Measurements from ENCODE around the gene DDX17. TPM values are rescaled to one million over a fixed set of nuclear protein-coding genes. Genes with fewer than 3 reads are reported as not detected.

DDX17 gene
- total RNA-seq, 2 experiments from 2014 or later = 353 to 358 TPM

DNA sequence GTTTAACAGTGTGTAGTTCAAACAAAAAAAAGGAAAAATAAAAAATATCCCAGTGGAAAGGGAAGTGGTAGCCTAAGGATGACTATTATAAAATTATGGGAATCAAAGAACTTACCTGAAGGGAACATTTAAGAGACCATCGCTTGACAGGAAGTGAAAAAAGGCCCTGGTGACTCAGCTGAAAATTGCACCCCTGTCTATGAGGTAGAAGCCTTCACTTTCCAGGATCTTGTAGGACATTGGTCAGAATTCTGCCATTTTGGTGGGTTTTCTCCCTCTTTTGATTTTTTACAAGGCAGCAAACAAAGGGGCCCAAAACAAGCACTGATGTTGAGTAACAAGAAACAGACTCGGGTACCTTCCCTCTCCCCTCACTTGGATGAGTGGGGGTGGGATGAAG, 15.6 kb downstream of the DDX17 start:
- Mint-ChIP-seq H3K4me3 (no peak overlapping the region), H3K36me3 (peaks cover 77% of the 10 kb centered on the region)
- POLR2A ChIA-PET = interaction anchor here (0.7 to 1.4 kb wide), 3 partner anchors 9 to 33 kb away, joined by 3 to 6 read pairs (median 5); no protein-coding TSS in a partner anchor

GRCh38 chr22:38489561-38490145, 16.5 kb downstream of the DDX17 start:
- intact Hi-C loops (cut with micrococcal nuclease) = loop anchor here (2.0 kb wide), 1 partner anchor 17 kb away; the partner anchor contains the start of gene DDX17
- no peak for DNase-seq
- Mint-ChIP-seq H3K27me3 (no peaks in the 10 kb centered on the region), H3K9me3 (no peaks in the 10 kb centered on the region), H3K4me3 (no peak overlapping the region), H3K36me3 (peaks cover 77% of the 10 kb centered on the region), H3K27ac (peak overlapping the region; percentile 63), H3K4me1 (ENCODE audit: low read depth) (peaks cover 54% of the 10 kb centered on the region)
- POLR2A ChIA-PET = interaction anchor here (0.6 to 1.4 kb wide), 3 partner anchors 8 to 302 kb away, joined by 4 to 6 read pairs (median 5); no protein-coding TSS in a partner anchor
- CTCF ChIA-PET = interaction anchor here (1.6 kb wide), 1 partner anchor 437 kb away, joined by 5 read pairs; no protein-coding TSS in a partner anchor

More for the DNA sequence above, 15.6 kb downstream of the DDX17 start:
- Mint-ChIP-seq H3K9me3 (no peaks in the 10 kb centered on the region), H3K4me1 (ENCODE audit: low read depth) (peaks cover 55% of the 10 kb centered on the region), H3K27ac (peak overlapping the region; percentile 79), H3K27me3 (no peaks in the 10 kb centered on the region)
- DNase-seq = no peak
- intact Hi-C loops (cut with micrococcal nuclease) = loop anchor here (2.0 kb wide), 1 partner anchor 16 kb away; the partner anchor contains the start of gene DDX17
- CTCF ChIA-PET = interaction anchor here (1.3 to 1.6 kb wide), 2 partner anchors 11 to 438 kb away, joined by 4 to 5 read pairs; no protein-coding TSS in a partner anchor

DNA sequence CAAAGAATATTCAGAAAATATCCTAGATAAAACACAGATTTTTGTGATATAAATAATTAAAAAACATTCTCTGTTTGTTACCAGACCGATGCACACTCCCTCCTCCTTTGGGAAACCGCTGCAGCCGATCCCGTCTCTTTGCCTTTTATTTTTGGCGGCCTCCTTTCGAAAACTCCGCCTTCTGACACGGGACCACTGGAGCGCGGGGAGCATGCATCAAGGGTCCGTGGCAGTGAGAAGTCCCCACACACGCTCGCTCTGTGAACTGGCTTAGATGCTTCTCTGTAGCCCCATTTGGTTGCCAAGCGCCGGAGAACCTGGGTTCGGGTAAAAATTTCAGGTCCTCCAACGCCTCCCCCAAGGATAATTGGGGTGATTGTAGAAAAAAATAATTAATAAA, 17.0 kb downstream of the DDX17 start:
- intact Hi-C loops (cut with micrococcal nuclease) = no loop called here
- Mint-ChIP-seq H3K4me1 (ENCODE audit: low read depth) (peaks cover 54% of the 10 kb centered on the region), H3K36me3 (peaks cover 76% of the 10 kb centered on the region), H3K9me3 (no peaks in the 10 kb centered on the region), H3K27me3 (no peaks in the 10 kb centered on the region), H3K27ac (no peak overlapping the region), H3K4me3 (no peak overlapping the region)
- DNase-seq = no peak
- POLR2A ChIA-PET = no interaction called here
- CTCF ChIA-PET = interaction anchor here (1.6 kb wide), 1 partner anchor 437 kb away, joined by 5 read pairs; no protein-coding TSS in a partner anchor

DNA sequence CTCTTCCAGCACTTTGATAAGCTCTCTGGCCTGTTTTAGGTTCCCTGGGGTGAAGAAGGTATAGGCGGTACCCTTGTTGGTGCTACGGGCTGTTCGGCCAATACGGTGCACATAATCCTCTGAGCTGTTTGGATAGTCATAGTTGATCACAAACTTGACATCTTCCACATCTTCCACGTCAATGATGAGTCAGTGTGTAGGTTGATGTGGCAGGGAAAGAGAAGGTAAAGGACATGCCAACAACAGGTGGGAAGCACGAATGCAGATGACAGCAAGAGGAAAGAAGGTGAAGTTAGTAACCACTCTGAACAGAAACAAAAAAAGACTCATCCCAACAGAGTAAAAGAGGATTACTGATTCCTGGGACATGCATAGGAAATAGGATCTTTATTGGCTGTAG, 18.2 kb downstream of the DDX17 start:
- peaks cover 55% of the 10 kb centered on the region for H3K4me1 Mint-ChIP-seq (ENCODE audit: low read depth)
- no peaks in the 10 kb centered on the region for H3K9me3 Mint-ChIP-seq
- intact Hi-C loops (cut with micrococcal nuclease) = no loop called here

DNA sequence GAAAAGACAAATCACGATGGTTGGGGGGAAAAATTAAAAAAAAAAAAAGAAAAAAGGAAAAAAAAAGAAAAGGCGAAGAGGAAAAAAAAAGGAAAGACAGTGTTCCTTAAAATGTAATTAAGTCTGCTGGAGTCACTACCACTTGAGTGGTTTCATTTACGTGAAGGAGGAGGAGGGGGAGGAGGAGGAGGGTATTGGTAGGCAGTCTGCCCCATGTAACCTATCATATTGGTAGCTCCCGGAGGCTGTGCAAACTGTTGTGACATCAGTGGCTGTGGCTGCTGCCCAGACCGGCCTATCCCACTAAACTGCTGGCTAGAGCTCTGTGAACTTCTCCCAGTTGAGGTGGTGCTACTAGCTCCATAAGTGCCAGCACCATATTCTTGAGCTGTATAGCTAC, 20.3 kb downstream of the DDX17 start:
- H3K27me3 Mint-ChIP-seq = no peaks in the 10 kb centered on the region
- no peak overlapping the region for H3K4me3 Mint-ChIP-seq
- ChIA-PET CTCF (no interaction called here), POLR2A (interaction anchor here (1.6 to 2.8 kb wide), 3 partner anchors 8 to 17 kb away, joined by 3 to 8 read pairs (median 5); no protein-coding TSS in a partner anchor)
- intact Hi-C loops (cut with micrococcal nuclease) = no loop called here
- H3K36me3 Mint-ChIP-seq = peaks cover 83% of the 10 kb centered on the region
- H3K9me3 Mint-ChIP-seq = no peaks in the 10 kb centered on the region
- peak overlapping the region; percentile 13 for H3K27ac Mint-ChIP-seq
- DNase-seq = no peak
- peaks cover 48% of the 10 kb centered on the region for H3K4me1 Mint-ChIP-seq (ENCODE audit: low read depth)

More for the DNA sequence above, 18.2 kb downstream of the DDX17 start:
- no peaks in the 10 kb centered on the region for H3K27me3 Mint-ChIP-seq
- ChIA-PET POLR2A (interaction anchor here (1.5 kb wide), 1 partner anchor 218 kb away, joined by 5 read pairs; the partner anchor contains the start of gene GTPBP1), CTCF (interaction anchor here (1.2 kb wide), 1 partner anchor 15 kb away, joined by 3 read pairs; no protein-coding TSS in a partner anchor)
- H3K4me3 Mint-ChIP-seq = no peak overlapping the region
- peak overlapping the region; percentile 68 for H3K27ac Mint-ChIP-seq
- DNase-seq = no peak
- H3K36me3 Mint-ChIP-seq = peaks cover 78% of the 10 kb centered on the region

DNA sequence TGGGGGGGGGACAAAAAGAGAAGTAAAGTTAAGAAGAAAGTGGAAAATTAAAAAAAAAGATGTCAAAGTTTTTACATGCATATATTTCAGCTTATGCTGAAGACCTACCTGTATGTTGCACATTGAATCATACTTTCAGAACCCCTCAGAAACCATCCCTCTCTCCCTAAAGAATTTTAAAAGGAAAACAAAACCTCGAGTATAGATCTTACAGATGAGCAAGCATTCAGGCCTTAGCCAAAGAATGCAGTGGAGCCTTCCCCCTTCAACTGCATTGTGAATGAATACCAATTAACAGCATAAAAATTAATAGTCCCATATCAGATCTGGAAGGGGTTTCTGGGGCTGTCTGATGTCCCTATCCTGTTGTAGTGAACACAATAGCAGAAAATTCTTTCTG, 21.9 kb downstream of the DDX17 start:
- Mint-ChIP-seq H3K27ac (peak overlapping the region; percentile 20), H3K36me3 (peaks cover 68% of the 10 kb centered on the region), H3K4me1 (ENCODE audit: low read depth) (peaks cover 34% of the 10 kb centered on the region), H3K9me3 (no peaks in the 10 kb centered on the region), H3K4me3 (no peak overlapping the region), H3K27me3 (no peaks in the 10 kb centered on the region)
- DNase-seq = no peak
- intact Hi-C loops (cut with micrococcal nuclease) = no loop called here
- CTCF ChIA-PET = no interaction called here
- POLR2A ChIA-PET = interaction anchor here (1.0 to 2.8 kb wide), 2 partner anchors 8 to 10 kb away, joined by 3 to 8 read pairs; no protein-coding TSS in a partner anchor

DNA sequence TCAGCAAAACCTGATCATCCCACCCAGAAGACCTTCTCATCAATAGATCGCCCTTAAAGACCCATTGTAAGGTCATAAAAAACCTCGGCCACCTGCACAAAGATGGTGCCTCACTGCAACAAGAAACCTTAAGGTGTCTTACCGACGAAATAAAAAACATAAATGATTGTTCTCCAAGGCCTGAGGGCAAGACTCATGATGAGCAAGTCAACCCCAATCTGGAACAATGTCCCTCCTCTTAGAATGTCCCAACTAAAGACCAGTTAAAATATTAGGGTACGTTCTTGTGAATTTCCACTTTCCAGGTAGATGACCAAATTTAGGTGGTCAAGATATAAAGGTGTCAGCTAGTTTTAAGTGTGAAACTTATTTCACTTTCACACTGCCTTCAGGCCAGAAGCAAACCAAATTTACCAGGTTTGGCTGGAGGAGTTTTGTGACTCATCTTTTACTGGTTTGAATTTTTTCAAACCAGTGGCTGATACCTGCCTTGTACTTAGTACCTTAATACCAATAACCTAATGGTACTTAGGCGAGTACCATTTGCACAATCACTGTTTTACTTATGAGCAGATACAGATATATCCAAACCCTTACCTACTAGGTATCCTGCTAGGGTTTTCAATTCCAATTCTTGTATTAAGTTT, 23.3 kb downstream of the DDX17 start:
- ChIA-PET CTCF (interaction anchor here (1.4 kb wide), 1 partner anchor 87 kb away, joined by 4 read pairs; the partner anchor contains the start of gene DMC1), POLR2A (no interaction called here)
- Mint-ChIP-seq H3K27ac (peak overlapping the region; percentile 20), H3K4me3 (no peak overlapping the region), H3K9me3 (no peaks in the 10 kb centered on the region), H3K27me3 (no peaks in the 10 kb centered on the region), H3K4me1 (ENCODE audit: low read depth) (peaks cover 25% of the 10 kb centered on the region), H3K36me3 (peaks cover 56% of the 10 kb centered on the region)
- DNase-seq = no peak
- intact Hi-C loops (cut with micrococcal nuclease) = no loop called here

- DNase-seq = no peak
- CTCF ChIA-PET = no interaction called here
- Mint-ChIP-seq H3K4me3 (no peak overlapping the region), H3K36me3 (peaks cover 52% of the 10 kb centered on the region), H3K27ac (no peak overlapping the region), H3K4me1 (ENCODE audit: low read depth) (peaks cover 24% of the 10 kb centered on the region), H3K9me3 (no peaks in the 10 kb centered on the region), H3K27me3 (no peaks in the 10 kb centered on the region)
- intact Hi-C loops (cut with micrococcal nuclease) = no loop called here
- POLR2A ChIA-PET = interaction anchor here (1.4 to 1.8 kb wide), 3 partner anchors 9 to 20 kb away, joined by 3 to 7 read pairs (median 6); partner anchors contain the start of gene KDELR3
These were observed 24.2 kb downstream of the DDX17 start for GRCh38 chr22:38481871-38482332.

DNA sequence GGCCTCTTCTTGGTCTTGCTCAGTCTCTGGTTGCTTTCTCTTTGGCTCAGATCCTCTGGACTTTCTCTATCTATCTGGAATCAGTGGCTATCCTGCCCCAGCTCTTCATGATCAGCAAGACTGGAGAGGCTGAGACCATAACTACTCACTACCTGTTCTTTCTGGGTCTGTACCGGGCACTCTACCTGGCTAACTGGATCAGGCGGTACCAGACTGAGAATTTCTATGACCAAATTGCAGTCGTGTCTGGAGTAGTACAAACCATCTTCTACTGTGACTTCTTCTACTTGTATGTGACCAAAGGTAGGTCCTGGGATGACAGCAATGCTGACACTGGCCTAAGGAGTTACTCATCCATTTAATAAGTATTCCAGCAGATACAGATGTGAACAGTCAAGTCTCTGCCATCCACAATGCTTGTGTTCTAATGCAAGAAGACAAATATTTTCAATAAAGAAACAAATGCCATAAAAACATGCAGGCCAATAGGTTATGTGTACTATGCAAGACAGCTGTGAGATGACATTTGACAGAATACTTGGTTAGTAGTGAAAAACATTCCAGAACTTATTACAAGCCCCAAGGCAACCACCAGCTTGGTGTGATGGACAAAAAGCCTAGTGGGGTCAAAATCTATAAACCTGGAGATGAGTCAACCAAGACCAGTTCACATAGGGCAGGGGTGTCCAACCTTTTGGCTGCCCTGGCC, 24.8 kb downstream of the DDX17 start:
- peaks cover 46% of the 10 kb centered on the region for H3K36me3 Mint-ChIP-seq
- H3K4me1 Mint-ChIP-seq (ENCODE audit: low read depth) = peaks cover 19% of the 10 kb centered on the region
- H3K4me3 Mint-ChIP-seq = no peak overlapping the region
- no peaks in the 10 kb centered on the region for H3K9me3 Mint-ChIP-seq
- DNase-seq = no peak
- CTCF ChIA-PET = no interaction called here
- POLR2A ChIA-PET = interaction anchor here (1.4 to 1.8 kb wide), 3 partner anchors 9 to 21 kb away, joined by 3 to 7 read pairs (median 6); partner anchors contain the start of gene KDELR3
- peak overlapping the region; percentile 29 for H3K27ac Mint-ChIP-seq
- H3K27me3 Mint-ChIP-seq = no peaks in the 10 kb centered on the region
- intact Hi-C loops (cut with micrococcal nuclease) = no loop called here

DNA sequence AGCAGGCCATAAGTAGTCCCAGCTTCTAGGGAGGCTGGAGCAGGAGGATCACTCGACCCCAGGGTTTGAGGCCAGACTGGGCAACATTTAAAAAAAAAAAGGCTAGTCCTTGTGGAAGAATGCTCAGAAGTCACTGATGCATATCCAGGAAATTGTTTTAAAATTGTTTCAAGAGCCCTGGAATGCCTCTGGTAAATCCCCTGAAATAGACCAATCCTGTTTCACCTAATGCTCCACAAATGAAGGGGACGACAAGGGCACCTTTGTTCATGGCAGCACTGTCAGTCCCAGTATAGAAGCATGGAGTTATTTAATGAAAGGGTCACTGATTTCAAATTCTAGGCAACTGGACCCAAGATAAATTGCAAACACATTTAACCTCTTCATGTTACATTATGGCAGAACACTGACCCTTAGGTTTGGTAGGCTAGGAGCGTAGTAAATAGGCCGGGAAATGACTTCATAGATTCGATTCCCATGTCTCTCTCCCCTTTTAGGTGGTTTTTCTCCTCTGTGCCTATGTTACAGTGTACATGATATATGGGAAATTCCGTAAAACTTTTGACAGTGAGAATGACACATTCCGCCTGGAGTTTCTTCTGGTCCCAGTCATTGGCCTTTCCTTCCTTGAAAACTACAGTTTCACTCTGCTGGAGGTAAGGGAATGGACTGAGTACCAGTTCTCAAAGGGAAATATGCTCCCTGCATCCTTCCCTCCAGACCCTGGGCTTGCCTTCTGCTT, 26.8 kb downstream of the DDX17 start:
- no peak for DNase-seq
- CTCF ChIA-PET = no interaction called here
- Mint-ChIP-seq H3K9me3 (no peaks in the 10 kb centered on the region), H3K4me3 (no peak overlapping the region), H3K27ac (no peak overlapping the region), H3K27me3 (no peaks in the 10 kb centered on the region), H3K36me3 (peaks cover 29% of the 10 kb centered on the region), H3K4me1 (ENCODE audit: low read depth) (peaks cover 10% of the 10 kb centered on the region)
- intact Hi-C loops (cut with micrococcal nuclease) = no loop called here
- POLR2A ChIA-PET = no interaction called here

DNA sequence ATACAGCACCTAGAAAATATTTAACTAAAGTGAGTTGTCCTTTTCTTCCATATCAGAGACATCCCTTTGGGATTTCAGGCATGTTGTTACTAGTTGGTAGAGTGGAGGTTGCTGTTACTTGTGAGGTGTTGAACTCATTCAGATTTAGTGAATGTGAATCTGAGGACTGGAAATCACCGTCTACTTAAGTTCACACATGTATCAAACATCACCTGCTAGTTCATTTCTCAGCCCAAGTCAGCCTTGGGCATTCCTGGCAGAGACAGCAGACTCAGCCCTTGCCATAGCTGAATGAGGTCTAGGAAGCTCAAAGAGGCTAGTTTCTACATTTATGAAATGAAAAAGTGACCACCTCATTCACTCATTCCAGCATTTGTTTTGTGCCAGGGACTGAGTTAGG, 28.5 kb downstream of the DDX17 start:
- Mint-ChIP-seq H3K4me1 (ENCODE audit: low read depth) (peaks cover 3% of the 10 kb centered on the region), H3K27ac (no peak overlapping the region), H3K27me3 (no peaks in the 10 kb centered on the region), H3K36me3 (peaks cover 12% of the 10 kb centered on the region), H3K9me3 (no peaks in the 10 kb centered on the region), H3K4me3 (no peak overlapping the region)
- ChIA-PET POLR2A (interaction anchor here (0.9 kb wide), 1 partner anchor 9 kb away, joined by 3 read pairs; no protein-coding TSS in a partner anchor), CTCF (interaction anchor here (1.0 kb wide), 1 partner anchor 9 kb away, joined by 3 read pairs; the partner anchor contains the start of gene KDELR3)
- no peak for DNase-seq
- intact Hi-C loops (cut with micrococcal nuclease) = no loop called here

All from activated CD4-positive, alpha-beta memory T cell treated with anti-CD3 and anti-CD28 coated beads for 36 hours (primary cell).